Measurements from ENCODE around the gene ZNF619.
"Not testable (repeated sequence)": the region's sequence is repeated elsewhere in the genome, so short reads cannot be mapped to it uniquely, and the experiment has no call there.

The ZNF619 gene

DNA sequence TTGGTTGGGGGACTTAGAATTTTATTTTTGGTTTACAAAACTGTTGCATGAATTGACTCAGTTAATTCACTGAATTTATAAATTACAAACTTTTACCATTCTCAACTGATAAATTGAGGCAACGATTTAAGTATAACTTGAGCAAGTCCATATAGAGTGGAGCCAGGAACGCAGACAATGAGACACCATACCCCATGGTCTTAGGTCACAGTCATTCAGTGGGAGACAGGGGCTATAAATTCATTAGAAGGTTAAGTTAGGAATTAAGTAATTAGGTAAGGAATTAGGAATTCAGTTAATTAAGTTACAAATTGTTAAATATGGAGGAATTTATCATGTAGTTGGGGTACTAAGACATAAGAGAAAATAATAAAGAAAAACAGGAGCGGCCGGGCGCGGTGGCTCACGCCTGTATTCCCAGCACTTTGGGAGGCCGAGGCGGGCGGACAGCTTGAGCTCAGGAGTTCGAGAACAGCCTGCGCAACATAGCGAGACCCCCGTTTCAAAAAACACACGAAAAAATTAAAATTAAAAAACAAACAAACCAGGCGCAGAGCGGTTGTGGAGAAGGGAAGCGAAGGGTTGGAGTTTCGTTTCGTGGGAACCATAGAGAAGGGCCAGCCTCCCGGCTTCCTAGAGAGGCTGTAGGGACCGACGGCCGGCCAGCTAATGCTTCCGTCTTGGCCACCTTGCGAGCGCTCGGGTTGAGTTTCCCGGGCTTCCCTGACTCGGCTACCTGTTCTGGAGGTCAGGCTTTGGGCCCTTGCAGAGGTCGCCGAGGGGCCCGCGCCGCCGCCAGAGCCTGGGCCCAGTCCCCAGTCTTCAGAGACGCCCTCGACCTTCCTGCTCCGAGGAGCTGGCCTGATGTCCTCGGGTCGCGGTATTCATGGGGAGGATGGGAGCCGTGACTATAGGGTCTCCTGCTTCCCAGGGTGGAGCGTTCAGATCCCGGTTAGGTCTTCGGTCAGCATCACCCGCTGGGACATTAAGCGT, at the start of gene ZNF619:
ZNF619 (plus strand) TSS at position 645 of the 993 bp plus-strand sequence. CDS start 858 bp downstream, outside the sequence.
- DNase-seq = peak; percentile 5 to 50

DNA sequence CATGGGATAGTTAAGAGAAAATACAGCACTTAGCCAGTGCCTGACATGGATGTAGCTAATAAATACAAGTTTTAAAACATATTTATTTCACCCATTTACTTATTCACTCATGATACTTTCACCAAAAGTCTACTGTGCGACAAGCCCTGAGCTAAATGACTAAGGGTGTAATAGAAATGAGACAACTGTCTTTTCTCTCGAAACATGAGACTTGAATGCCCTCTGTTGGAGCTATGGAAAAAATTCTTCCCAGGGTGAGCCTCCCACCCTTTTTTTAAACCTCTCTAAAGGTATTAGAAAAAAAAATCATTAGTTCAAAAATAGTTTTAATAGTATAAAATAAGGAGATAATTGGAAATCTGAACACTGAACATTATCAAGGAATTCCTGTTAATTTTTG, 44.1 kb upstream of the ZNF619 start:
- DNase-seq = no peak

DNA sequence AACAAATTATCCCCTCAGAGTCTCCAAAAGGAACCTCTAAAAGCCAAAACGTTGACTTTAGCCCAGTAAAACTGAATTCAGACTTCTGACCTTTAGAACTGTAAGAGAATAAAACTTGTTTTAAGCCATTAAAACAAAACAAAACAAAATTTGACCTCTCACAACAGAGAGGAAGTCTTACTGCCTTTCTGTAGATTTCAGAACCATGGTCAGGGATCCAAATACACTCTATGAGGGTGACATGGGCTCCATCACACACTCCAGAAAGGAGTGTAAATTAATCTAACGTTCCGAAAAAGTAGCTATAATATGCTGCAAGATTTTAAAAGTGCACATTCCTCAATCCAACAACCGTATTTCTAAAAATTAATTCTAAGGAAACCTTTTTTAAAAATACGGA, 39.0 kb upstream of the ZNF619 start:
- no peak for DNase-seq

DNA sequence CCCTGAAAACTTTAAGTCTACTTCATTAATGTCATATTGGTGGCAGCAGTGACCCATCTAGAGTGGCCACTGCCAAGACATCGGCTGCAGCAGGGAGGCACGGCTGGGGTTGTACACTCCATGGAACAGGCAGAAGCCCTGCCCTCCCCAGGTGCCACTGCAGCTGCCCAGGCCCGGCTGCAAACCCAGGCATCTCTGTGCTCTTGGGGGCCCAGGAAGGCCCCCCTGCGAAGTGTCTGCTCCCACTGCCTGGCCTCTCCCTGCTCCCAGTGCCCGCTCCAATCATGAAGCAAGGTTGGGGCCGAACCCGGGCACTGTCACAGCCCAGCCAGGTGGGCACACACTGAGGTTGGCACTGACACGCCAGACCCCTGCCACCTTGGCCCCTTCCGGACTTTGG, 31.9 kb upstream of the ZNF619 start:
- no peak for DNase-seq

DNA sequence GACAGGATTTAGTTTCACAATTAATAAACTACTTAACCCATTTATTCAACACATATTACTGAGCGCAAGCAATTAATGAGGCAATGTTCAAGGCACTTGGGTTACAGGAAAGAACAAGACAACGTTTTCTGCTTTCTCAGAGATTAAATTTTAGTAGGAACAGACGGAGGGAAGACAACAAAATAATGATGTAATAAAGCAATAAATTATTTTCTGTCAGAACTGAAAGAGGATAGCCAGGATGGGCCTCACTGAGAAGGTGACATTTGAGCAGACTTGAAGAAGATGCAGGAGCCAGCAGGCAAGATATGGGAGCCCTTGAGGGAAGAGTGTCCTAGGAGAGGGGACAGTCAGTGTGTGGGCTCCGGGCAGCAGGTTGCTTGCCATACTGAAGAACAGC, 31.0 kb upstream of the ZNF619 start:
- no peak for DNase-seq

DNA sequence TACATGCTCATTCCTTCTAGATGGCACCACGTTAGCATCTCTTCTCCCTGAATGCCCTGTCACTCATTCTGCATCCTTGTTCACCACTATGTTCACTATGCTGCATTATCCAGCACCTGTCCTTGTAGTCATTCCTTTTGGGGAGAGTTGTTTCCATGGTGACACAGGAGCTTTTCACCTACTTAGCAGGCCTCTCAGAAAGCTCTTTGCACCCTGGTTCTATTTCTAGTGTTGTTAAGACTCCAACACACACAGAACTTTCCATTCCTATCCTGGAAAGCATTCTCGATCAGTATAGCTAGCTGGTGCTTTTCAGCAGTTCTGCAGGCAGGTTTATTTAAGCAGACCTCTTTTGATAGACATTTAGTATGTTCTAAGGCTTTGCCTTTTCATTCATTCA, 26.5 kb upstream of the ZNF619 start:
- DNase-seq = no peak

DNA sequence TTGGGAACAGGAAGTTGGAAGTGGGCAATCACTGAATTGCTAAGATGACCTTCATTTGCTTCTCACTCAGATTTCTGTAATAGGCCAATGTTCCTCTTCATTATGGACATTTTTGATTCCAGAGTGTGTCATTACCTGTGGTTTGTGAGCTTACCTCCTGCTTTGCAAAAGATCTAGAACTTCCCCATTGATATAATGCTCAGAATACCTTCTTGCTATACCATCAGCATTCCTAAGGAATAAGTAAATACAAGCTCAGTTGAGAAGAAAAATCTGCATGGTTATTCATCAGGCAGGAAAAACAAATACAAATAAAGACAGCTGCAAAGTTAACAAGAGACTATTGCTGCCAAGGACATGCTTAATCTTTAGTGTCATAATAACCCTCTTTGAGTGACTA, 25.4 kb upstream of the ZNF619 start:
- DNase-seq = no peak

DNA sequence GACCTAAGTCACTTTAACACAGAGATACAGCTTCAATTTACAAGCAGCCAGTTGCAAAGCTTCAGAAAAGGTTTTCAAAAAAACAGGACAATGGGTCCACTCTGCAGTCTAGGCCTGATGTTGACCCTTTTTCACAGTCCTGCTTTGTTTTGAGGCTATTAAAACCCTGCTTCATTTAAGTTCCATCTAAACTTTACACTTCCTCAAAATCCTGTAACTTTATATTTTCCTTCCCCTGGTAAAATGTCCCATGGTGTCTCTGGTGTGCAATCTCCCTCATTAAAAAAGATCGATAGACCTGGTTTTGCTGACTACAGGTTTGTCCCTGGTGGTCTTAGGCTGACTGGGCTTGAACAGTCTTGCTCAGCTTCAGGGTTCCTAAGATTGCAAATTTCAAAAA, 24.9 kb upstream of the ZNF619 start:
- DNase-seq = no peak

DNA sequence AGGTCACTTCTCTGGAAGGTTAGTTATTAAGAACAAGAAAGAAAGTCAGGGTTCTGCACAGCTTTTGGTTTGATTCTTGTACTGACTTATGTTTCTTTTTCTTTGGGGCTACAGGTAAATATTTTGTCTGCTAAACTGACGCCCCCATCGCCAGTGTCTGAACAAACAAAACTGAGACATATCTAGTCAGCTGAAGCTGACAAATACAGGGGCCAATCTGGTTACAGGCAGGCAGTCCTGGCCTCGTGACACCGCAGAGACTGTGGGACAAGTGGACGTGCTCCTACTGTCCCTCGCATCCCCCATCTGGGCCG, 24.4 kb upstream of the ZNF619 start:
- no peak for DNase-seq

DNA sequence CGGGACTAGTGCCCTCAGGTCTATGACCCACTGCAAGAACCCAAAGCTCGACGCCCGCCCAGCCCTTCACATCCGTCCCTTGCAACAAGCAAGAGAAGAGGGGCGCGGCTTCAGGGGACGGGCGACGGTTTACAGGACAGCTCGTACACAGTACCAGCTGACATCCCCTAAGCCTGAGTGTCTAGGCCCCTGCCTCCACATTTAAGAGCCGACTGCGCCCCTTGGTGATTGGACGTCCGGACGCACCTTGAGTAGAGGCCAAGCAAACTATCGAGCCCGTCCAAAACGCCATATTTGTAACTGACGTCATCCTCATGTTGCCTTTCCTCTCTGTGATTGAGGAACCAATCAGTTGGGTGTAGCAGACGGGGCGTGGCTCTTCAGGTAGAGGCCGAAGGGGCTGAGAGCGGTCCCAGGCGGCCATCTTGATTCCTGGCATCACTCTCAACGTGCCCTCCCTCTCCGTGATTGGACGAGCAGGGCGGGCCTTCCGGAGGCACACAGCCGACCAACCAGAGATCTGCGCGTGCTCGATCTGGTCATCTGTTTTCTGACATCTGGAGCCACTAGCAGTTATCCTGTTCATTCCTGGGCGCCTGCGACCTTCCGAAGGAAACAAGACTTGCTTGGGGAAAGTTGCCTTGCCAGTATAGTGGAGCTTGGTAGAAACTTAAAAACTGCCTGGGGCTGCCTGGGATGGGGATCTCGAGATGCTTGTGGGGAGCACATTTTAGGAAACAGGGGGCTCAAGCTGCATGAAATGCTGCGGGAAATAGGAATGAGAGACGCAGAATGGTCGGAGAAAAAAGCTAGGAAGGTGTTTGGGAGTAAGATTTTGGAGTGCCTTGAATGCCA, 23.8 kb upstream of the ZNF619 start:
- peak; percentile 91 to 94 for DNase-seq

DNA sequence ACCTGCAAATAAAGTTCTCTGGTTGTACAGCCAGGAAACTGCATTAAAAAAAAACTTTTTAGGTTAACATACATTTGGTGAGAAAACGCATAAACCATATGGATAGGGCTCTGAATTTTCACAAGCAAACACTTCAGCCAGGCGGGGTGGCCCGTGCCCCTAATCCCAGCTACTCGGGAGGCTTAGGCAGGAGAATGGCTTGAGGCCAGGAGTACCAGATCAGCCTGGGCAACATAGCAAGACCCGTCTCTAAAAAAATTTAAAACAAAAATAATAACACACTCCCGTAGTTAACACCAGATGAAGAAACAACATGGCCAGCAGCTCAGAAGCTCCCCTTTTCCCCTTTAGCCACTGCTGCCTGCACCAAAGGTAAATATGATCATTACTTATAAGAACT, 23.0 kb upstream of the ZNF619 start:
- DNase-seq = no peak

DNA sequence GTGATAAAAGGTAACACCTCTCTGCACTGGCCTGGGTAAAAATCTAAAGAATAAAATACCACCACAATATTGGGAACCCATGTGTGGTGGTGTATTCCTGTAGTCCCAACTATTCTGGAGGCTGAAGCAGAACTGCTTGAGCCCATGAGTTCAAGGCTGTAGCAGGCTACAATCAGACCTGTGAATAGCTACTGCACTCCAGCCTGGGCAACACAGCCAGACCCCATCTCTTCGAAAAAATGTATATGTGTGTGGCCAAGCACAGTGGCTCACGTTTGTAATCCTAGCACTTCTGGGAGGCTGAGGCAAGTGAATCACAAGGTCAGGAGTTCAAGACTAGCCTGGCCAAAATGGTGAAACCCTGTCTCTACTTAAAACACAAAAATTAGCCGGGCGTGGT, 21.6 kb upstream of the ZNF619 start:
- no peak for DNase-seq

DNA sequence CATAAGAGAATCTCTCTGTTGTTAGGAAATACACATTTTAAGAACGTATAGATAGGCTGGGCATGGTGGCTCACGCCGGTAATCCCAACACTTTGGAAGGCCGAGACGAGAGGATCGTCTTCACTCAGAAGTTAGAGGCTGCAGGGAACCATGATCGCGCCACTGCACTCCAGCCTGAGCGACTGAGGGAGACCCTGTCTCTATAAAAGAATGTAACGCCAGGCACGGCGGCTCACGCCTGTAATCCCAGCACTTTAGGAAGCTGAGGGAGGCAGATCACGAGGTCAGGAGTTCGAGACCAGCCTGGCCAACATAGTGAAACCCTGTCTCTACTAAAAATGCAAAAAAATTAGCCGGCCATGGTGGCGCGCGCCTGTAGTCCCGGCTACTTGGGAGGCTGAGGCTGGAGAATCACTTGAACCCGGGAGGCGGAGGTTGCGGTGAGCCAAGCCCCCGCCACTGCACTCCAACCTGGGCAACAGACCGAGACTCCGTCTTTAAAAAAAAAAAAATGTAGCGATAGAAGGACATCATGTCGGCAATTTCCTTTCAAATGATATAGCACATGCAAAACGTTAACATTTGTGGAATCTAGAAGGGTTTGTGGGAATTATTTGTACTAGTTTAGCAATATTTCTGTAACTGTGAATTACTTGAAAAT, 20.5 kb upstream of the ZNF619 start:
- no peak for DNase-seq

DNA sequence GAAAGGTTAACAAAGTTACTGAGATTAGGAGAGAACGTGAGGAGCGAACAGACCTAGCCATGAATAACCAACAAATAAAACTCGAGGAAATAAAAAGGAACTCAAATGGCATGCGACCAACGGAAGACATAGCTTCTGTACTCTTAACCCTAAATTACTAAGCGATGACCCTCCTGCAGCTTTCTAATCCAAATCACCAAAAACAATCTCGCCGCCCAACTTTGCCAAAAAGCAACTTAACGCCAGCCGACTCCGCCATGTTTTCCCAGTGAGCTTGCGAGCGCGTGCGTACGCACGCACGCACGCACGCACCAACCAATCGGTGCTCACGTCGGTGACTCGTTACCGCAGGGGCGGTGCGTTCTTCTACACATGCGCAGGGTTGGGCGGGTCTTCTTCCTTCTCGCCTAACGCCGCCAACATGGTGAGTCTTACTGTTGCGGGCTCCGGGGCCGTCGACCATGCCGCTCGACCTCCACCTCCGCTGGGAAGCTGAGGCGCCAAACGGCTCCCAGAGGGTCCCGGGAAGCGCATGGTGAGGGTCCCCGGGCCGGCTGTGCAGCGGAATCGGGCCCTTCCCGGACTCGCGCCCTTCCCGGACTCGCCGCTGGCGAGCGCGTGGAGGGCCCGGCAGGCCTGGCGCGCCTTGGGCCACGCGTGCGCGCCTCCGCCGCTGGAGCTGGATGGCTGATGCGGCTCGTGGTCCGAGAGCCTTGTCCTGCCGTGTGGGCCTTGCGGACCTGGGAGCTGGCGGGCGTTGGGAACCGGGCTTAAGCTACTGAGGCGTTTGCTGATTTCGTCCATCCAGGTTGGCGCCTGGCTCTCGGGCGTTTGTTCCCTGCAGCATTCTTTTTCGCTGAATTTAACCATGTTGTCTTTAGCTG, 19.7 kb upstream of the ZNF619 start, which contains the start of gene RPL14:
RPL14 (plus strand) TSS at position 400 of the 884 bp plus-strand sequence; CDS start at position 533, 133 bp downstream.
- DNase-seq = peak; percentile 80 to 86

DNA sequence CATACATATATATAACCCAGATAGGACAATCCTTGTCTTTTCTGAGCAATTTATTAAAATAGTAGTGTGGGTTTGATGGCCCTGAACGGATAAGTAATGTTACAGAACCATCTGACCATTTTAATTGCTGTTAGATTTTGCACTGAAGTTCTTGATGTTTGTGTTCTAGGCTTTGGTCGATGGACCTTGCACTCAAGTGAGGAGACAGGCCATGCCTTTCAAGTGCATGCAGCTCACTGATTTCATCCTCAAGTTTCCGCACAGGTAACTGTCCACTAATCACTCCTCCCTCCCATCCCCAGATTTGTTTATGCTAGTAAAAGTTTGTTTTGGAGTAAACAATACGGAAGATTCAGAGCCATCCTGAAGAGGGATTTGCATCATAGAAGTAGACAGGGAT, 18.4 kb upstream of the ZNF619 start:
- DNase-seq = no peak

DNA sequence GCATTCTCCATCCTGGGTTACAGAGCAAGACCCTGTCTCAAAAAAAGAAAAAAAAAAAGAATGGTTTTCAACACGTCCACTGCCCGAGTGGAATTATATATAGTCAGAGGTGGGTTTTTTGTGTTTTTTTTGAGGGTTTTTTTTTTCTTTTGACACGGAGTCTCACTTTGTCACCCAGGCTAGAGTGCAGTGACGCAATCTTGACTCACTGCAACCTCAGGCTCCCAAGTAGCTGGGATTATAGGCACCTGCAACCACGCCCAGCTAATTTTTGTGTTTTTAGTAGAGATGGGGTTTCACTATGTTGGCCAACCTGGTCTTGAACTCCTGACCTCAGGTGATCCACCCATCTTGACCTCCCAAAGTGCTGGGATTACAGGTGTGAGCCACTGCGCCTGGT, 16.4 kb upstream of the ZNF619 start:
- not testable (repeated sequence) for DNase-seq

DNA sequence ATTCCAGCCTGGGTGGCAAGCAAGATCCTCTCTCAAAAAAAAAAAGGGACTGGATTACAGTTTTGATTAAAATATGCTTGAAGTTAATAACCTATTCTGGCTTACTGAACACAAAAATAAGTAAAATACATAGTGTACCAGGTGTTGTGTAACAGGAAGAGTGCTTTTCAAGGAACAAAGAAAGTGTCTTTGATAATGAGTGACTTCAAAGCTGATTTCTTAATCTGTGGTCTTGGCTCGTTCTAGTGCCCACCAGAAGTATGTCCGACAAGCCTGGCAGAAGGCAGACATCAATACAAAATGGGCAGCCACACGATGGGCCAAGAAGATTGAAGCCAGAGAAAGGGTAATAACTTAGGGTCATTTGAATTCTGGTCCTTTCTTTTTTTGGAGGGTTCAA, 15.8 kb upstream of the ZNF619 start:
- DNase-seq = no peak

DNA sequence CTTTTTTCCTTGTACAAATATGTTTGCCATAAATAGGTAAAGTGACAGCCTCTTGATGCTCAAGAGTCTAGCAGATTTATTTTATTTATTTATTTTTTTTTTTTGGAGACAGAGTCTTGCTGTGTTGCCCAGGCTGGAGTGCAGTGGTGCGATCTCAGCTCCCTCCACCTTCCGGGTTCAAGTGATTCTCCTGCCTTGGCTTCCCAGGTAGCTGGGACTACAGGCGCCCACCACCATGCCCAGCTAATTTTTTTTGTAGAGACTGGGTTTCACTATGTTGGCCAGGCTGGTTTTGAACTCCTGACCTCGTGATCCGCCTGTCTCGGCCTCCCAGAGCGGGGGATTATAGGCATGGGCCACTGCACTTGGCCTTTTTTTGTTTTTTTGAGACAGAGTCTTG, 14.1 kb upstream of the ZNF619 start:
- DNase-seq = not testable (repeated sequence)

DNA sequence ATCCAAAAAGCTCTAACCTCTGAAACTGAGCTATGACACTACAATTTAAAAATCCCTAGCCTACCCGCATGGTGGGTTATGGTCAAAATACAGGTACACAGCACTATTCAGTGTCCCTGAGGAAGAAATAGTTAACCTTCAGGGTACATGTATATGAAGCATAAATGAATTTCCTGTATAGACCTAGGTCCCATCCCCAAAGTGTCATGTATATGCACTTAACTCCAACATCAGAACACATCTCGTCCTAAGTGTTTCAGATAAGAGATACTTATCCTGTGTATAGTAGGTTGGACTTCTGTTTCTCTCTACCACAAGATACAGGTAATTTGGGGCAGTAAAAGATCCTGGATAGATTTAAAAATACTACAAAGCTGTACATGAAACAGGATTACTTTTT, 13.3 kb upstream of the ZNF619 start:
- no peak for DNase-seq

DNA sequence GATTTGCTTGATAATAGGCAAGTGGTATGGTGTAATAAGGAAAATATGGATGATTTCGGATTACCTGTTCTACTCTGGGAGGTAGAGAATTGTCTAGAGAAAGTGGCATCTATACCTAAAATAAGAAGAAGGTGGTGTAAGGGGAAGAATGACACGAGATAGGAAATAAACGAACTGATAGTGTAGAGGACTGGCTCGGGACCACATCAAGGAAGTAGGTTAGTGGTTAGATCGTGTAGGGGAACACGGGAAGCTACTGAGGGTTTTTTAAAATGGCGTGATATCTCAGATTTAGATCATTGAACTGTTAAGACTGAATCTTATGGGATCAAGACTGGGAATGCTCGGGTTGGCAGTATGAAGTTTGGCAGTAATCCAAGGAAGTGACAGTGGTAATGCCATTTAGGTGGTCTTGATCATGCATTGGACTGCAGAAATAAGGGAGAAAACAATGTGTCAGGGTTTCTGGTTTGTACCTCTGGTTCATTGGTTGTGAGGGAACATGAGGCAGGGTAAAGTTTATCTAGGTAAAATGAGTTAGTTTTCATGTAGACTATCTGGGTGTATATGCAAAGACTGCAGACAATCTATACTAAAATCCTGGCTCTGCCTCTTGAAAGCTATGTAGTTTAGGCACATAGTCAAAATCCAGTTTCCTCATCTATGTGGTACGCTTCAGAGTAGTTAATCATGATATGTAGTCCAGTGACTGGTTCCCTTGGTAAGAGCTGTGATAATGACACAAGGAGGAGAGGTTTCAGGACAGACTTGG, 12.4 kb upstream of the ZNF619 start:
- DNase-seq = no peak

DNA sequence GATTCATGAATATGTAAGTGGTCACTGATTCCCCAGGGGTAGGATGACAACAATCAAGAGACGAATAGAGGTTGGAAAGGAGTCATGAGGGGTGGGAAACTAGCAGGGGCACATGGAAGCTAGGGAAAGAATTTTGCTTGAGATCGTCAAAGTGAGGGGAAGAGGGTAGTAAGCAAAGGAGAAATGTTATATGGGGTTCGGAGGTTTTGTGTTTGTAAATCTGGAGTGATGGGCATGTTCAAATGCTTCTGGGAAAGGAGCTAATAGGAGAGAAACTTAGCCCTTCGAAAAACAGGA, 11.9 kb upstream of the ZNF619 start:
- no peak for DNase-seq

DNA sequence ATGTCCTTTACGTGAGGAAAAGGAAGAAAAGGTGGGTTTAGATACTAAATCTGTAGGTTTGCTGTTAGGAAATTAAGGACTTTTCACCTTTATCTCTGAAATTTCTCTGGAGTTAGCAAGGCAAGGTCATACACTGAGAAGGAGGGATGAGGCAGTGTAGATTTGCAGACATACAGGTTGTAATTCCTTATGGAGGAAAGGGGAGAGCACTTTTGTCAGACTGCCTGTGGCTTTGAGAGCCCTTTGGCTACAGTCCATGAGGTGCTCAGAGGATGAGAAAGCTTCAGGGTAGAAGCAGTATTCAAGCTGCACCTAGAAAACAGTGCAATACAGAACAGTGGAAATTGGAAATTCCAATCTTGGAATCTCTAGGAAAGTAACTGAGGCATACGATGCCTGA, 11.5 kb upstream of the ZNF619 start:
- no peak for DNase-seq
